GM21360 (cell line): Measurements from ENCODE around the gene AMBRA1.
"Not testable (repeated sequence)": the region's sequence is repeated elsewhere in the genome, so short reads cannot be mapped to it uniquely, and the experiment has no call there.

ENCODE experiments used
- ATAC-seq: cut with Tn5 transposase; IDR thresholded peaks from one replicate; pipeline ENCODE4 v1.9.1; 2021; ENCODE audit warnings: mild to moderate bottlenecking, moderate library complexity; ENCODE audit not compliant: unreplicated experiment

The AMBRA1 gene

GRCh38 chr11:46537537-46538295 is 56.1 kb downstream of the AMBRA1 start:
- ATAC-seq: peak; percentile 72

- ATAC-seq: no peak
Measured at GRCh38 chr11:46537121-46537520, 56.7 kb downstream of the AMBRA1 start.

- no peak for ATAC-seq
Measured at GRCh38 chr11:46535688-46536087, 58.1 kb downstream of the AMBRA1 start.

GRCh38 chr11:46534711-46535110 is 59.1 kb downstream of the AMBRA1 start:
- no peak for ATAC-seq

GRCh38 chr11:46533396-46534100 is 60.3 kb downstream of the AMBRA1 start:
- ATAC-seq: no peak

- no peak for ATAC-seq
Measured at GRCh38 chr11:46529928-46530574, 63.8 kb downstream of the AMBRA1 start.

- peak; percentile 79 for ATAC-seq
Measured at GRCh38 chr11:46529095-46529905, 64.5 kb downstream of the AMBRA1 start.

- ATAC-seq: peak; percentile 37
Measured at GRCh38 chr11:46528445-46529094, 65.3 kb downstream of the AMBRA1 start.

- ATAC-seq: no peak
Measured at GRCh38 chr11:46527591-46528130, 66.2 kb downstream of the AMBRA1 start.

GRCh38 chr11:46526216-46527215 is 67.3 kb downstream of the AMBRA1 start:
- ATAC-seq: no peak

GRCh38 chr11:46524201-46524770 is 69.5 kb downstream of the AMBRA1 start:
- ATAC-seq: no peak

- no peak for ATAC-seq
Measured at GRCh38 chr11:46523290-46523689, 70.5 kb downstream of the AMBRA1 start.

- no peak for ATAC-seq
Measured at GRCh38 chr11:46522682-46523281, 71.0 kb downstream of the AMBRA1 start.

- no peak for ATAC-seq
Measured at GRCh38 chr11:46521961-46522681, 71.7 kb downstream of the AMBRA1 start.

- no peak for ATAC-seq
Measured at GRCh38 chr11:46520971-46521745, 72.7 kb downstream of the AMBRA1 start.

GRCh38 chr11:46519351-46519750 is 74.5 kb downstream of the AMBRA1 start:
- ATAC-seq: no peak

GRCh38 chr11:46518928-46519327 is 74.9 kb downstream of the AMBRA1 start:
- not testable (repeated sequence) for ATAC-seq
